GM18499 (cell line): ENCODE results near the gene E2F4.

Source experiments
- ATAC-seq: cut with Tn5 transposase; IDR thresholded peaks from one replicate; pipeline ENCODE4 v1.9.1; 2021; ENCODE audit warnings: moderate number of reproducible peaks; ENCODE audit not compliant: insufficient read depth, unreplicated experiment

Gene E2F4

GRCh38 chr16:67191995-67192681 lies at the start of gene E2F4:
Gene E2F4 (plus strand): TSS chr16:67192155. CDS start chr16:67192228, 73 bp downstream.
- peak; percentile 57 for ATAC-seq

DNA sequence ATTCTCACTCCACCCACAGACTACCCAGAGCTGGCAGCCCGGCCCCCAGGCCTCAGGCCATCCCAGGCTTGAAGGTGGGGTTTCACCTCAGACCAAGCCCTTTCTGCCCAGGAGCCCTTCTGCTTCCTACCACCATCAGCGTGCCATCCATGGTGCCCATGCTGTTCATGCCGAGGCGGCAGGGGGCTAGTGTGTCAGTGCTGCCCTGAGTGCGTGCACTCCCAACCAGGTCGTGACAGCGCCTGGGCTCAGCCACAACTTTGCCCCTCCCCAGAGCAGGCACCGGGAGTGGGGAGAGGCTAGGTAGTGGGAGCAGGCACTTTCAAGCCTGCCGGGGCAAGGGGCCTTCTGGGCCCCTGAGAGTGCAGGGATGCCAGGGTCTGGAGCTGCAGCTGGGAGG lies 49.6 kb upstream of the E2F4 start:
- no peak for ATAC-seq

DNA sequence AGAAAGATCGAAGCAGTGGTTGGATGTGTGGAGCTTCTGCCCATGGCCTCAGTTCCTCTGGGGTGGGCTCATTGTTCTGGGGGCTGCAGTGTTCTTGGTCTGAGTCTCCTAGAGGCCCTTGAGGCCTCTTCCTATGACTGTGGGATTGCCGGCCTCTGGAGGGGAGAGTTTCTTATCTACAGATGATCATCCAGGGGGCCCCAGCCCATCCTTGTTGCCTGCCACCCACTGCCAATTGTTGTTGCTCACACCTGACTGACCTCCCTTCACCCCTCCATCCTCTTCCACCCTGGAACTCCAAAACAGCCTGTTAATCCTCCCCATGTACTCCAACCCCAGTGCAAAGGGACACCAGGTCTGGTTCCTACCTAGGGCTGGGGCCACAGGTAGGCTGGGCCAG lies 47.0 kb upstream of the E2F4 start:
- ATAC-seq = no peak

DNA sequence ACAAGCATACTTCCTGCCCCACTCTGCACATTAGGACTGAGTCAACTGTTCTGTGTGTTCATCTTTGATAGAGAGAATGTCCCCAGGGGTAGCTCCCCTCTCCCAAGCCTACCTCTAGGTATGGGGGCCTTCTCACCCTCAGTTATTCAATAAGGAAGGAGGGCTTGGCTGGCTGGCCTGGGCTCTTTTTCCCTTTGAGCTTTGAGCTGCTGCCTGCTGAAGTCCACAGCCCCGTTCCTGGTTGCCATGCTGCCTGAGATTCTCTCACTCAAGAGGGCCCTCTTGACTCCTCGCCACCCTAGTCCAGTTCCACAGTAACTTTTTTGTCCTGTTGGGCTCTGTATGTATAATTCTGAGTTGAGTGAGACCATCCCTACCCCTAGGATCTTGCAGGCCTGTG lies 46.2 kb upstream of the E2F4 start:
- ATAC-seq = no peak

DNA sequence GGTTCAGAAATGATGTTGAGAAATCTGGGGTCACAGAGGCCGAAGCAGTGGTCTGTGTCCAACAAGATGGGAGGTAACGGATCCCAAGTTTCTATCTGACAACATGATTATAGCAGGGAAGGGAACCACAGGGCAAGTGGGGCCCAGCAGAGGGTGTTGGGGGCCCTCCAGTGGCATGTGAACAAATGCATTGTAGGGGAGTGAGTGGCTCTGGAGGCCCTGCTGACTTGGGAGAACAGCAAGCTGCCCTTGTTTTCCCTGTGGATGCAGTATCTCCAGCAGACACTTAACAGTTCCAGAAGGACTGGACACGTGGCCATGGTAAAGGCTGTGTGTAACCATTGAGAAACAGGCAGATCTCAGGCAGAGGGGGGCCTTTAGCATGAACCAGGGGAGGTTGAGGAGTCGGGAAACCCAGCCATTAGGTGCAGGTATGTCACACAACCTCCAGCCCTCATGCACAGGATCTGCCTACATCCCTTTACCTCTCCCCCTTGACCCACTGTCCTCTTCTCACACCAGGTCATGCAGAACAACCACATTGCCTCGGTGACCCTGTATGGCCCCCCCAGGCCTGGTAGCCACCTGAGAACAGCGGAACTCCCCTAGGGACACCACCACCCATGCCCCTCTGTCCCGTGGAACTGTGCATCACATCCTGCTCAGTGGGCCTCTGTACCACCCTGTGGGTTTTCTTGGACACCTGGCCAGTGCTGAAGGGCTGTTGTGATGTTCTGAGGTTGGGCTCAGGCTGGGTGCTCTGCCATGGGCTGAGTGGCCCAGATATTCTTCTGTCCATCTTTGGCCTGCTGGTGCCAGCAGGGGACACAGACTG lies 45.2 kb upstream of the E2F4 start:
- ATAC-seq = no peak

DNA sequence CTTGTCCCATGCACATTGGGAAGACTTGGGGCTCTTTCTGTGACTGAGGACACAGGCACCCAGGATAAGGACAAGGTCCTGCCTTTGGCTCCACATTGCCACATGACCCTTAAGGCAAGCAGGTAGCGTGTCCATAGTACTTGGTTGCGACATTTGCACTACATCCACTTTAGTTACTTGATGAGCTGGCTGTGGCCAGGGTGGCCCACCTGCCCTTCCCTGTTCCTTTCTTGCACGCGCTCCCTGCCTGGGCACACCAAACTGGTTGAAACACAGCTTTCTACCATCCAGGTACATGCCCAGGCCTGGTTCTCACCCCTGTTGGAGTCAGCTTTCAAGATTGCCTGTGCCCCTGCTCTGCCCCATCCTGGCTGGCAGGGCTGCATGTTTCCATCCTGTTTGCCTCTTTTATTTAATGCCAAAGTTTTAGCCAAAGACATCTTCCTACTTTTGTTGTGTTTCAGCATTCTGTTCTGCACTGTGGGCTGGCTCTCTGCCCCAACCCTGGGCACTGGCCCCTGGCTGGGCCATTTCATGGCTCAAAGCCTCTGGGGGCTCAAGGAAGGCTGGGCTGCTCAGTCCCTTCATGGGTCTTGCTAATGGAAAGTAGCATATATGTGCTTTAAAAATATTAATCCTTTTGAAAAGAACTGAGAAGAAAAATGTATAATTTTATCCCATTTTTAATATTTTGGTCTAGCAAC lies 44.4 kb upstream of the E2F4 start:
- no peak for ATAC-seq

DNA sequence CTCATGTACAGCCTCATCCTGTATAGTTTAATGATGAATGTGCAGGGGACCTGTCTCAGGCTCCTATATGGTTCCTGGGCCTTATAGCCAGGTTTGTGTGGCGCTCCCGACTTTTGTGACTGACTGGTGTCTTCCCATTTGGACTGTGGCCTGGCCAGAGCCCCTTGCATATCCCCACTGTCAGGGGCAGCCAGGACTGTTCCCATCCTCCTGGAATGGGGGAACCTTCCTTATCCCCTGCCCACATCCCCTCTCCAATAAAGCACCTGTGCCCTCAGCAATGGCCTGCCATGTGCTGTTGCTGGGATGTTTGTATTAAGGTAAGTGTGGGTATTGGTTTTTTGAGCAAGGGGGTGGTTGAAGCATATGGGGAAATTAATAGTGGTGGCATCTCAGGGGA lies 43.7 kb upstream of the E2F4 start:
- ATAC-seq = no peak

- ATAC-seq = no peak
Observed at GRCh38 chr16:67148656-67149275, 43.2 kb upstream of the E2F4 start.

DNA sequence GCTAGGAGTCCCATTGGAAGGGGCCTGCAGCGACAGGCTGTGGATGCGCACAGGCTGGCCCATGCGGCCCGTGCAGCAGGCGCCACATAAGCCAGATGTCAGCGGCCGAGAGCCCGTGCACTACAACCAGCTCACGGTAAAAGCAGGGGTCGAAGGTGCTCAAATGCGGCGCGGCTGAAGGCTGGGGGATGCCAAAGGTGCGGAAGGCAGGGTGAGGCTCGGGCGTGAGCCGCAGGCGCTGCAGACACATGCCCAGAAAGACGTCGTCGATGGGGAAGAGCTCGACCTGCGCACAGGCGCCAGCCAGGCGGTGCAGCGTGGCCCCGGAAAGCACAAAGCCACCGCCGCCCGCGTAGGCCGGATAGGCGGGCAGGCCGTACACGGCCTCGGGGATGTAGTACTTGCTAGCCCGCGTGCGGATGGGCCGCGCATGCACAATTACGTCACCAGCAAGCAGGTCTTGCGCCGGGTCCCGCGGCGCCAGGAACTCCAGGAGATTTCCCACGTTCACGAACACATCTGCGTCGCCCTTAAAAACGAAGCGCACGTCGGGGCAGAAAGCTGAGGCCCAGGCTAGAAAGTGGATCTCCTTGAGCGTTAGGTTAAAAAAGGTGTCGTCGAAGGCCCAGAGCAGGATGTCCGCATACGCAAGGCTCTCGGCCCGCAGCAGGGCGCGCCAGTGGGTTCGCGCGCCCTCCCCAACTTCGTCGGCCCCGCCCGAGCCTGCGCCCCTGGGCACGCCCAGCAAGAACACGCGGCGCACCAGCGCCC lies 42.5 kb upstream of the E2F4 start:
- no peak for ATAC-seq

GRCh38 chr16:67150047-67150832 lies 41.7 kb upstream of the E2F4 start:
- ATAC-seq = no peak

DNA sequence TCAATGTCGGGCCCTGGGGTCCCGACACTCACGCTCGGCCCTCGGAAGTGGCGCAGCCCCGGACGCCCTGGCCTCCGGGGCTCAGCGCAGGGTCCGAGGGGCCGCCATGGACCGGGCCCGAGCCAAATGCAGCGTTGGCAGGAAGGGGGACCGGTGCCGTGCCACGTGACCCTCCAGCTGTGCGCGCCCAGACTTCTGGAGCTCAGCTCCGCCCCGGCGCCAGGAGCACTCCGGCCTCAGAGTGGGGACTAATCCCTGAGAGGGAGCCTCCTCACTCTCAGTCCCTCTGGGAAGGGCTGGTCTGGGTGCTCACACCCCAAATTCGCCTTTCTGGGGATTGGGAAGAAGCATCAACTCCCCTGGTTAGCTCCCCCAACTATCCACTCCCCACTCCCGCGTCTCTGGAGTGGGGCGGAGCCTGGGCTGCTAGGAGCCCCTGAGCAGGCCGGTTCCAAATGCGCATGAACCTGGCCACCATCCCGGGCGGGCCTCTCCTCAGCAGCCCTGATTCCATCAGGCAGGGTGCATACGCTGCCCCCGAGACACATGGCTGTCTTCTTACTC lies 41.0 kb upstream of the E2F4 start, which contains the start of gene B3GNT9:
TSS of gene B3GNT9 (minus strand) at position 166 of the 564 bp plus-strand sequence. CDS start 513 bp downstream, outside the sequence.
- no peak for ATAC-seq

DNA sequence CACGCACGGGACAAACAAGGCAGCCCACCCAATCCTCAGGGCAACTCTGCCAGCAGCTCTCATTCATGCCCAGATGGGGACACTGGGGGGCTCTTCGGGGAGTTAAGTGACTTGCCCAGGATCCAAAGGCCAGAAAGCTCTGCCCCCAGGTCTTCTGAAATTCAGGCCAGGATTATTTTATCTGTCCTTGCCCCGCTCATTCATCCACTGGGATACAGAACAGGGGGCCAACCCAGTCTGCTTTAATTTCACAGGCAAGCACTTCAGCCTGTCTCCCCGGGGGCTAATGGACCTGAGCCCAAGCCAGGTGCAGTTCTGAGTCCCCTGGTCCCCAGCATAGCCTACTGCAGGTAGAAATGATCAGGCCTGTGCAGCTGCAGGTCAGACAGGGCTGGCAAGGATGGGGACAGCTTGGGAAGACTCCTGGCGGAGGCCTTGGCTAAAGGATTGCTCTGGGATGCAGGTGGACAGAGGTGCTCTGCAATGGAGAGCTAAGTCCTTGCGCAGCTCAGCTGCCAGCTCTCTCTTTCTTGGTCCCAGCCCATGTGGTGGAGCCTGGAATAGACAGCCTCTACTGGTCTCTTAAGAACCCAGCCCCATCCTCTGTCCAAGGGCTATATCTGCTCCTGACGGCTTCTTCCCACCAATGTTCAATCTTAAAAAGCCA lies 40.4 kb upstream of the E2F4 start:
- ATAC-seq = no peak

DNA sequence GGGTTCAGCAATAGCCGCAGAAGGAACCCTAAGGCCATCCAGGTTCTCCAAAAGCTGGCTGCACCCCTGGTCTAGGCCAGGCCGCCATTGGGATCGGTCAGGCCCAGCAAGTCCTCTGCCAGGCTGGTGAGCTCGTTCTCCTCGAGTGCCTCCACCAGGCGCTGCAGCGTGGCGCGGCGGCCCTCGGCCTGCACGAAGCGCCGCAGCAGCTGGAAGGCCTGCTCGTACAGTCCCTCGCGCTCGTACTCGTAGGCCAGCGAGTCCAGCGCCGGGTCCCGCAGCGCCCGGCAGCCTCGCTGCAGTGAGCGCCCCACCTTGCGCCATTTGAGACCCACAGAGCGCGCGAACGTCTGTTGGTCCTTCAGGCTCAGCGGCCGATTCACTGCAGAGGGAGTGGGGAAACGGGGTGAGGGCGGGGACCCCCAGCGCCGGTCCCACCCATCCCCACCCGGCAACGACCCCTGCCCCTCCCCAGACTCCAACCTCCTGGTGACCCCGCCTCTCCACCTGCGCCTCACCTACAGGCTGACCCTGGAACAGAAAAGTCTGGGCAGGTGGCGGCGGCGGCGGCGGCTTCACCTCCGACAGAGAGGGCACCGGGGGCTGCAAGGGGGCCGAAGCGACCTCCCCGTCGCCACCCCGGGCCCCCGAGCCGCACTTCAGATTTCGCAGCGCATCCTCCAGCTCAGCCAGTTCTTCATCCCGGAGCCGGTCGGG lies 37.2 kb upstream of the E2F4 start:
- ATAC-seq = no peak

DNA sequence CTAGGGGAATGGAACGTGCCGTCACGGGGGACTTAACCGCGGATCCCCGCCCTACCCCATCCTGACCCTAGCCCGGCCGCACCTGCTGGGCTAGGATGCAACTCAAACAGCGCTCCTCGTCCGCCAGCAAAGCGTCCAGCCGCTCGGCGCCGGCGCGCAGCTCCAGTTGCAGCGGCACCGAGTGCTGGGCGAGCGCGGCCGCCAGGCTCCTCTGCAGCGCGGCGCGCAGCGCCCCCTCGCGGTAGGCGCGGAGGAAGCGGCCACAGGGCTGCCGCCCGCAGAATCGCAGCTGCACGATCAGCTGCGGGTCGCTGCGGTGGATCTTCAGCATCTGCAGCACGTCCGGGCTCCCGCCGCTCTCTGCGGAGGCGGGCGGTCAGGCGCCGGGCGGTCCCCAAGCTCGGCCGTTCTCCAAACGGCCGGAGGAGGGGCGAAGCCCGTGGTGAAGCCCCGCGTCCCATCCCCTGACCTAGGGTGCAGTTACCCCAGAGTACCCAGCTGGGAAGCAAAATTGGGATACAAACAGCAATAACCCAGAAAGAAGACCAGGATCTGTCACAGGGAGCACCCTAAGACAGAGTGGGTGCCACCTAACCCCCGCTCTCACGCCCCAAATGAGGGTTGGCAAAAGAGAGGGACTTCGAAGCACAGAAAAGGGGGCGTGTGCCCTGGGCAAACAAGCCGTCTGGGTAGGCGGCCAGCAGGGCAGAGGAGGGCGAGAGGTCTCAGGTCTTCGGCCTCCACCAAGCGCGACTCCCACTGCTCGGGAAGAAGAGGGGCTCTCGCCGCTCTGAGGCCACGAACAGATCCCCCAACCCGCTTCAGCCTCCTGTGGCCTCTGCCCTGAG lies 36.4 kb upstream of the E2F4 start:
- no peak for ATAC-seq

DNA sequence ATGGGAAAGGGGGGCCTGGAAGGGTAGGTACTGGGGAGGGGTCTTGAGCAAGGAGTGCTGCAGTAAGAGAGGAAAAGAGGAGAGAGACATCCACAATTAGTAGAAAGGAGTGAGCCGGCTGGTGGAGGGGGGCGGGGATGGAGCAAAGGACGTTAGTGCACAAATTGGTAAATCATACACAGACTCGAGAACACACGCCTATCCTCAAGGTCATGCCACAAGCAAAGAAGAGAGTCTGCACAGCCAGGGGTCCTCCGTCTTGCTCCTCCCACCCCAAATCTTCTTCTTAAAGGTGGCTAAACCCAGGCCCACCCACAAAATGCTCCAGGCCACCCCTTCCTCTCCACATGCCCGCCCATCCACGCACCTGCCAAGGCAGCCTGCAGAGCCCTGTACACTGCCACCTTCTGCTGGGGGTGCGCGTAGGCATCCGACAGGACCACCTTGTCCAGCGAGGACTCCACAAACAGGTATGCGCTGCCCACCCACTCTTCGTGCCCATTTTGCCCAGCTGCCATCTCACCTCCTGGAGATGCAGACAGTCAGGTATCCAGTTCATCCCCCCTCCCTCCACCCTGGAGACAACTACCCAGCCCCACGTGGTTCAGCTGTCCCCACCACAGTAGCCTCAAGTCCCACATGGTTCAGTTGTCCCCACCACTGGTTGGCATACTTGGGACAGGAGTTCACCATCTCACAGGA lies 35.7 kb upstream of the E2F4 start:
- ATAC-seq = no peak

DNA sequence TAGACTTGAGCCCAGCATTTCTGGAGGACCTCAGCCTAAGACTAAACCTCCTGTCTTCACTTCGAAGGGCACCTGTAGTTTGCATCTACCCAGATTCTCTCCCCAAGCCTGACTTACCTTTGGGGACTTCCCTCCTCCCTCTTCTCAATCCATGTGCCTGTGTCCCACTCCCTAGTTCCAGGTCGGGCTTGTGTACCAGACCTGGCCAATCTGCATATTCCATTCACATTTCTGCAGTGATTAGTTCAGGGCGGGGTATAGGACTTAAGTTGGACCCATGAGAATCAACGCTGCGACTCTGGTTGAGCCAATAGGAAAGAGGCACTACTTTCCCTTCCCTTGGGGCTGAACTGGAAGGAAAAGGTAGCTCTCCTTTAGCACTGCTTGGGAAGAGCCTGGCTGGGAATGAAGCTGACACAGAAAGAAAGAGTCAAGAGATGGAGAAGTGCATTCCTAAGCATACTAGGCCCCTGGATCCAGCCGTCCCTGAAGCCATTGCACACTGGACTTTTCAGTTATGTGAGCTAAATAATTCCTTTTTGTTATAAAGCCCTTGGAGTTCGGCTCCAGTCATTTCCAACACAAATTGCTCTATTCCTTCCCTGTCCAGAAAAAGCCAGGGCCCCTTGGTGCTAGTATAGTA lies 34.7 kb upstream of the E2F4 start:
- ATAC-seq = no peak
